ENCODE measurements around the gene TRAF3IP3. TPM values are rescaled to one million over a fixed set of nuclear protein-coding genes. Genes with fewer than 3 reads are reported as not detected.

The TRAF3IP3 gene, protein sequence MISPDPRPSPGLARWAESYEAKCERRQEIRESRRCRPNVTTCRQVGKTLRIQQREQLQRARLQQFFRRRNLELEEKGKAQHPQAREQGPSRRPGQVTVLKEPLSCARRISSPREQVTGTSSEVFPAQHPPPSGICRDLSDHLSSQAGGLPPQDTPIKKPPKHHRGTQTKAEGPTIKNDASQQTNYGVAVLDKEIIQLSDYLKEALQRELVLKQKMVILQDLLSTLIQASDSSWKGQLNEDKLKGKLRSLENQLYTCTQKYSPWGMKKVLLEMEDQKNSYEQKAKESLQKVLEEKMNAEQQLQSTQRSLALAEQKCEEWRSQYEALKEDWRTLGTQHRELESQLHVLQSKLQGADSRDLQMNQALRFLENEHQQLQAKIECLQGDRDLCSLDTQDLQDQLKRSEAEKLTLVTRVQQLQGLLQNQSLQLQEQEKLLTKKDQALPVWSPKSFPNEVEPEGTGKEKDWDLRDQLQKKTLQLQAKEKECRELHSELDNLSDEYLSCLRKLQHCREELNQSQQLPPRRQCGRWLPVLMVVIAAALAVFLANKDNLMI
- total RNA-seq (ENCODE audit: low replicate concordance): not detected in 2 replicates

DNA sequence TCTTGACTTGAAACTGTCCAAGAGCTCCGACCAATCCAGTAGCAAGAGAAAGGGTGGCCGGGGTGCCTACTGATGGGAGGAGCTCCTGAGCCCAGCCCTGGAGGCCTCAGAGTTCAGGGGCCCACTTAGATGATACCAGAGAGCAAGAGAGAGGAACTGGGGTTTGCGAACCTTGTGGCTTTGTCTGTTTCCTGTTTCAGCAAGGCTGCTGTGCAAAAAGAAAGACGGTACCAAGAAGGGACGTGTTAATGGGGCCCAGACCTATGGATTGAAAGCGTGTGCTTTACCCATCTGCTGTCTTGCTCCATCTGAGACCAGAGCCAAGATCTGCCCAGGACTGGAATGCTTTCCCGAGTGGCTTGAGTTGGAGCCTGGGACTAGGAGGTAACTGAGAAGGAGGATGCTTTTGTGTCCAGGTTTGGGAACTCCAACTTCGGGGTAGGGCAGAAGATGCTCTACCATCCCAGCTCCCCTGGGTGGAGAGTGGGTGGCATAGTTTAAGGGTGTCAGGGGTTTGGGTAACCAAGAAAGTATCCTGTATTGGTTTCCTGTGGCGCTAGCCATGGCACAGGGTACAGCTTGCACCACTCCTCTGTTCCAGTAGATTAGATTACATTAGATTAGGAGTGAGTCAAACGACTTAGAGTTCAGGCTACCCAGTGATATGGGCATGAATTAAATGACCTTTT, at the start of gene TRAF3IP3:
Gene TRAF3IP3, plus strand, starts transcription at position 128 of the 689 bp plus-strand sequence. CDS start 3,987 bp downstream, outside the sequence.

GRCh38 chr1:209784265-209785169, 28.7 kb downstream of the TRAF3IP3 start, which contains the start of gene C1orf74:
TSS of gene C1orf74 (minus strand) at chr1:209784559. CDS start at chr1:209783634, 925 bp downstream.

DNA sequence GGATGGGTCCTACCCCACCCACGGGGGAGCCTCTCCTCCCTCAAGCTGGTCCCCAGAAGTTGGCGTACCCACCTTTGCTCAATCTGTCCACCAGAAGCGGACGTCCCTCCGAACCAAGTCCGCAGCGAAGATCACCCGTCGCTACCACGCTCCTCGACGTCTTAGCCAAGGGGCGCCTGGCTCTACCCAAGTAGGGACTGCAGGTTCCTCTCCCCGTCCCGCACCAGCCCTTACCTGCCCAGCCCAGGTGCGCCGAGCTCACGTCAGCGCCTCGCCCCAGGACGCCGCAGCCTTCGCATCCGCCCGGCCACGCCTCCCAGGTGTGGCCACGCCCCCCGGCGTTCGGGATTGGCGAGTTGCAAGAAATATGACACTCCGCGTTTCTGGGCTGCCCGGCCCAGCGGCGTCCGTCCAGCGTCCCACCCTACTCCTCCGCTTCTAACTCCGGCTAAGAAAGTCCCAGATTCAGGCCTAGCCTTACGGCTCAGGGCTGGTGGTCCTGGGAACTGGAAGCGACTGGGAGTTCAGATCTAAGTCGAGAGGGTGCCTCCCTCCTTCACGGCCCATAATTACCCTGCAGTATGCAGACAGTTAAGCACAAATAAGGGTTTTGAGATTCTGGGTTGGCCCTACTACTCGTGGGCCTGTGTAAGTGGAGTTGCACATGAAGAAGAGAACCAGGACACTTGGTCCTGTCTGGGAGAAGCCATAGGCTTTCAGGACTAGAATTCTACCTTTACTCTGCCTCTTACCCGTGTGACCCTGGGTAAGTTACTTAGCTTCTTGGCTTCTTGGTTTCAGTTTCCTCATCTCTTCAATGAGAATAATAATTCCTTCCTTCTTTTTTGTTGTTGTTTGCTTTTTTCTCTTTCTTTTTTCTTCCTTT, 50.3 kb downstream of the TRAF3IP3 start, which contains the start of gene IRF6:
Gene IRF6, minus strand, starts transcription at position 268 of the 886 bp plus-strand sequence. CDS start 4,729 bp downstream, outside the sequence.

GRCh38 chr1:209827384-209828262, 71.8 kb downstream of the TRAF3IP3 start, which contains the start of gene UTP25:
TSS of gene UTP25 (plus strand) at chr1:209827972. CDS start at chr1:209828064, 92 bp downstream.

Other genes with a start within 250 kb of the TRAF3IP3 start
- gene CAMK1G, start 172.3 kb upstream of the TRAF3IP3 start, total RNA-seq (ENCODE audit: low replicate concordance): under 0.01 and 0.38 TPM in 2 replicates
- 5.6 and 20.8 TPM in 2 replicates for gene LAMB3, start 103.6 kb upstream of the TRAF3IP3 start, total RNA-seq (ENCODE audit: low replicate concordance)
- gene G0S2, start 80.6 kb upstream of the TRAF3IP3 start, total RNA-seq (ENCODE audit: low replicate concordance): 4.4 and 286 TPM in 2 replicates
- gene HSD11B1, start 51.2 kb upstream of the TRAF3IP3 start, total RNA-seq (ENCODE audit: low replicate concordance): 0.45 and 71.1 TPM in 2 replicates
- 1.4 and 3.0 TPM in 2 replicates for gene C1orf74, start 28.5 kb downstream of the TRAF3IP3 start, total RNA-seq (ENCODE audit: low replicate concordance)
- gene IRF6, start 50.1 kb downstream of the TRAF3IP3 start, total RNA-seq (ENCODE audit: low replicate concordance): 0.47 and 7.7 TPM in 2 replicates
- 5.6 and 6.4 TPM in 2 replicates for gene UTP25, start 71.9 kb downstream of the TRAF3IP3 start, total RNA-seq (ENCODE audit: low replicate concordance)
- 0.47 and 0.68 TPM in 2 replicates for gene SYT14, start 182.2 kb downstream of the TRAF3IP3 start, total RNA-seq (ENCODE audit: low replicate concordance)